GM10847 (cell line): ENCODE results near the gene UPF1.
A peak's percentile ranks its signal among the peaks of the same experiment; 100 is the strongest.

Source experiments
- POLR2A ChIP-seq: IDR thresholded peaks from 2 replicates; pipeline ENCODE4 v1.6.1; 2011; ENCODE audit not compliant: insufficient read length; ENCODE audit errors: extremely low read depth

The UPF1 gene

GRCh38 chr19:18831524-18832305 lies at the start of gene UPF1:
TSS of gene UPF1 (plus strand) at chr19:18831959. CDS start at chr19:18832210, 251 bp downstream.
- TF ChIP-seq POLR2A, result peak; percentile 92

GRCh38 chr19:18782559-18783225 lies 49.1 kb upstream of the UPF1 start:
- TF ChIP-seq POLR2A, result no peak

- no peak for TF ChIP-seq POLR2A
Measured at GRCh38 chr19:18783958-18784785, 47.6 kb upstream of the UPF1 start.

GRCh38 chr19:18784786-18785120 lies 47.0 kb upstream of the UPF1 start:
- no peak for TF ChIP-seq POLR2A

- TF ChIP-seq POLR2A, result no peak
Measured at GRCh38 chr19:18785179-18786124, 46.3 kb upstream of the UPF1 start.

- TF ChIP-seq POLR2A, result no peak
Measured at GRCh38 chr19:18788529-18789421, 43.0 kb upstream of the UPF1 start.

GRCh38 chr19:18789422-18789869 lies 42.3 kb upstream of the UPF1 start:
- no peak for TF ChIP-seq POLR2A

- no peak for TF ChIP-seq POLR2A
Measured at GRCh38 chr19:18789883-18790565, 41.7 kb upstream of the UPF1 start.

GRCh38 chr19:18790566-18791314 lies 41.0 kb upstream of the UPF1 start, which contains the start of gene COMP:
TSS of gene COMP (minus strand) at chr19:18791305. CDS start at chr19:18791269, 36 bp downstream.
- no peak for TF ChIP-seq POLR2A

GRCh38 chr19:18791315-18791678 lies 40.5 kb upstream of the UPF1 start:
- TF ChIP-seq POLR2A, result no peak

- no peak for TF ChIP-seq POLR2A
Measured at GRCh38 chr19:18792661-18793060, 39.1 kb upstream of the UPF1 start.
